Spleen (tissue), 11 donors: ENCODE results near the gene DOCK1. TPM values are rescaled to one million over a fixed set of nuclear protein-coding genes. Genes with fewer than 3 reads are reported as not detected.

ENCODE experiments used
- DNase-seq: peaks from one replicate; pipeline ENCODE4 v3.0.0-alpha.2; 2020
- H3K27ac ChIP-seq, 8 donors: fragments of 200-600 bp; sonication (generic) in 7 of 8; 1 replicate in 4 of 8; 2 replicates in 4 of 8; pipeline versions ENCODE4 v1.5.0 to v1.8.0; 2016 to 2021; ENCODE audit warnings: inconsistent platforms in 4 of 8, mild to moderate bottlenecking in 4 of 8, moderate library complexity in 1 of 8
- H3K27me3 ChIP-seq, 7 donors: fragments of 200-600 bp; sonication (generic) in 6 of 7; replicated peaks in 1 of 7; 1 replicate in 4 of 7; 2 replicates in 3 of 7; pipeline versions ENCODE4 v1.5.0 to v1.8.0; 2016 to 2021; ENCODE audit warnings: inconsistent platforms in 3 of 7, mild to moderate bottlenecking in 1 of 7
- H3K36me3 ChIP-seq, 6 donors: fragments of 200-600 bp; sonication (generic) in 5 of 6; 1 replicate in 4 of 6; 2 replicates in 2 of 6; pipeline versions ENCODE4 v1.5.0 to v1.8.0; 2016 to 2021; ENCODE audit warnings: inconsistent platforms in 2 of 6
- H3K4me1 ChIP-seq, 6 donors: fragments of 200-600 bp; sonication (generic) in 5 of 6; 1 replicate in 3 of 6; 2 replicates in 3 of 6; pipeline versions ENCODE4 v1.5.0 to v1.8.0; 2016 to 2021; ENCODE audit warnings: inconsistent platforms in 3 of 6
- H3K4me3 ChIP-seq, 8 donors: fragments of 200-600 bp; sonication (generic) in 7 of 8; 1 replicate in 4 of 8; 2 replicates in 4 of 8; pipeline versions ENCODE4 v1.5.0 to v1.8.0; 2016 to 2021; ENCODE audit warnings: inconsistent platforms in 4 of 8, mild to moderate bottlenecking in 4 of 8, moderate library complexity in 2 of 8
- H3K9me3 ChIP-seq, 8 donors: fragments of 200-600 bp; sonication (generic) in 7 of 8; 1 replicate in 4 of 8; 2 replicates in 4 of 8; pipeline versions ENCODE4 v1.5.0 to v1.8.0; 2016 to 2021; ENCODE audit warnings: inconsistent platforms in 4 of 8
- CTCF ChIP-seq, 11 experiments: fragments of 200-600 bp in 7 of 11; fragments of 450-650 bp in 4 of 11; sonication (generic) in 4 of 11; IDR thresholded peaks in 8 of 11; conservative IDR thresholded peaks in 3 of 11; 1 replicate in 7 of 11; 2 replicates in 4 of 11; pipeline versions ENCODE4 v1.4.0 to v1.8.0; 2016 to 2021; ENCODE audit warnings: antibody characterized with exemption in 11 of 11, inconsistent platforms in 4 of 11, mild to moderate bottlenecking in 1 of 11
- POLR2A ChIP-seq, 3 donors: fragments of 450-650 bp; IDR thresholded peaks; one replicate each; pipeline ENCODE4 v1.5.1; 2017; ENCODE audit warnings: antibody characterized with exemption in 3 of 3, mild to moderate bottlenecking in 1 of 3
- POLR2AphosphoS5 ChIP-seq, 3 donors: sonication (generic); formaldehyde crosslinking; IDR thresholded peaks; one replicate each; pipeline ENCODE4 v1.5.1; 2017; ENCODE audit warnings: antibody characterized with exemption in 3 of 3
- WGBS, 5 donors: extraction: QIAGEN DNeasy Blood & Tissue Kit in 3 of 5; methylation state at CpG; one replicate each; pipeline versions ENCODE4 v1.1.5 to v1.1.7; 2013 to 2018; 5-methylcytosine and 5-hydroxymethylcytosine counted together
- intact Hi-C: fragments of 100-400 bp; cut with DNase I; formaldehyde crosslinking; loops from one replicate; pipeline ENCODE4 v1.15.0; 2023; ENCODE audit warnings: low total_unique reads
- polyA plus RNA-seq, 3 donors: library from polyadenylated mRNA; stranded (reverse); fragments of 200-250 nt; gene quantifications; one replicate each; pipeline ENCODE4 v1.2.1, GENCODE V29; 2013
- total RNA-seq, 7 donors: library from RNA; depleted of rRNA in 3 of 7; stranded (reverse); fragments of >200 nt in 3 of 7; fragmentation: NEBNext Ultra II Directional in 4 of 7; extraction: Animal tissue kit (Norgen Biotek cat#: 25700) in 4 of 7; gene quantifications; one replicate each; pipeline versions ENCODE4 v1.1.0 to v1.2.1, GENCODE V29; 2016 to 2021
- donor health status: healthy with polysubstance abuse.
- donor health status: DM: no; HTN: no; CAD: no; lungs with moderate emphysema.
- donor health status: DM: no; HTN: no; CAD: no.
- donor health status: Bipolar disorder and iron deficiency.
- donor health status: healthy.
- donor health status: DM: no; HTN: no; CAD: no.
- donor health status: DM: yes; HTN: yes; CAD: no.

DOCK1 gene
- total and polyA plus RNA-seq, 10 donors: 2.2 to 40.5 (median 25.1) TPM

- 65 to 78% (median 72%) methylated on average over 13 of the region's 13 CpGs for WGBS, 5 donors
- TF ChIP-seq CTCF (IDR thresholded peaks at IDR 0.05 in 8 of 11, conservative IDR thresholded peaks at IDR 0.05 in 3 of 11): no peak
- no peak for TF ChIP-seq POLR2A (IDR thresholded peaks at IDR 0.05)
- no peak for TF ChIP-seq POLR2AphosphoS5 (IDR thresholded peaks at IDR 0.05)
- no peaks in the 10 kb centered on the region for H3K27me3 ChIP-seq
- intact Hi-C loops: no loop called here
- no peaks in the 10 kb centered on the region for H3K36me3 ChIP-seq
- peaks cover 0 to 13% (median 2%) of the 10 kb centered on the region in 8 donors for H3K9me3 ChIP-seq
- no peak overlapping the region for H3K27ac ChIP-seq
- no peak for DNase-seq
- H3K4me3 ChIP-seq: no peak overlapping the region
- peaks cover 0 to 26% (median 12%) of the 10 kb centered on the region in 6 donors for H3K4me1 ChIP-seq
These were observed 14.2 kb downstream of the DOCK1 start for GRCh38 chr10:126919426-126919825.

GRCh38 chr10:126921162-126921561 is 15.9 kb downstream of the DOCK1 start:
- TF ChIP-seq POLR2AphosphoS5 (IDR thresholded peaks at IDR 0.05): no peak
- TF ChIP-seq CTCF (IDR thresholded peaks at IDR 0.05 in 8 of 11, conservative IDR thresholded peaks at IDR 0.05 in 3 of 11): no peak
- TF ChIP-seq POLR2A (IDR thresholded peaks at IDR 0.05): no peak
- no peaks in the 10 kb centered on the region for H3K27me3 ChIP-seq
- 88 to 95% (median 94%) methylated on average over 4 of the region's 4 CpGs for WGBS, 5 donors

GRCh38 chr10:126921974-126922525 is 16.8 kb downstream of the DOCK1 start:
- WGBS, 5 donors: 72 to 91% (median 83%) methylated on average over 4 of the region's 4 CpGs
- peaks cover 0 to 26% (median 11%) of the 10 kb centered on the region in 6 donors for H3K4me1 ChIP-seq
- peaks cover 0 to 9% (median 2%) of the 10 kb centered on the region in 8 donors for H3K9me3 ChIP-seq
- TF ChIP-seq CTCF (IDR thresholded peaks at IDR 0.05 in 8 of 11, conservative IDR thresholded peaks at IDR 0.05 in 3 of 11): no peak
- TF ChIP-seq POLR2AphosphoS5 (IDR thresholded peaks at IDR 0.05): no peak
- TF ChIP-seq POLR2A (IDR thresholded peaks at IDR 0.05): no peak
- no peaks in the 10 kb centered on the region for H3K36me3 ChIP-seq
- no peak overlapping the region for H3K27ac ChIP-seq
- no peak overlapping the region for H3K4me3 ChIP-seq
- no peaks in the 10 kb centered on the region for H3K27me3 ChIP-seq
- intact Hi-C loops: no loop called here
- no peak for DNase-seq

More at GRCh38 chr10:126921162-126921561, 15.9 kb downstream of the DOCK1 start:
- H3K9me3 ChIP-seq: peaks cover 0 to 9% (median 2%) of the 10 kb centered on the region in 8 donors
- intact Hi-C loops: no loop called here
- no peak overlapping the region for H3K27ac ChIP-seq
- no peak overlapping the region for H3K4me3 ChIP-seq
- DNase-seq: no peak
- H3K4me1 ChIP-seq: peaks cover 0 to 26% (median 12%) of the 10 kb centered on the region in 6 donors
- H3K36me3 ChIP-seq: no peaks in the 10 kb centered on the region

- no peaks in the 10 kb centered on the region for H3K36me3 ChIP-seq
- WGBS, 5 donors: 50 to 65% (median 61%) methylated on average over 6 of the region's 6 CpGs
- intact Hi-C loops: no loop called here
- H3K27me3 ChIP-seq: no peaks in the 10 kb centered on the region
- H3K27ac ChIP-seq: no peak overlapping the region
- no peak for TF ChIP-seq POLR2AphosphoS5 (IDR thresholded peaks at IDR 0.05)
- TF ChIP-seq CTCF (IDR thresholded peaks at IDR 0.05 in 8 of 11, conservative IDR thresholded peaks at IDR 0.05 in 3 of 11): no peak
- TF ChIP-seq POLR2A (IDR thresholded peaks at IDR 0.05): no peak
- no peak for DNase-seq
- no peak overlapping the region for H3K4me3 ChIP-seq
- peaks cover 0 to 3% (median 0%) of the 10 kb centered on the region in 6 donors for H3K4me1 ChIP-seq
- peaks cover 0 to 9% (median 2%) of the 10 kb centered on the region in 8 donors for H3K9me3 ChIP-seq
These were observed 19.1 kb downstream of the DOCK1 start for GRCh38 chr10:126924180-126924914.
